ENCODE data around the gene LCE2D. TPM values are rescaled to one million over a fixed set of nuclear protein-coding genes. Genes with fewer than 3 reads are reported as not detected.
"Not testable (repeated sequence)": the region's sequence is repeated elsewhere in the genome, so short reads cannot be mapped to it uniquely, and the experiment has no call there.

LCE2D gene
- total RNA-seq, 1 donor from 2014 or later: not detected

- no peak for DNase-seq (ENCODE audit: low spot score in 2 of 2)
- intact Hi-C loops (cut with DNase I): no loop called here
- Histone ChIP-seq H3K4me1 (no peaks in the 10 kb centered on the region), H3K4me3 (no peak overlapping the region), H3K36me3 (no peaks in the 10 kb centered on the region), H3K27me3 (no peaks in the 10 kb centered on the region), H3K27ac (no peak overlapping the region), H3K9me3 (no peaks in the 10 kb centered on the region)
- TF ChIP-seq CTCF (IDR thresholded peaks at IDR 0.05): no peak
These were observed 16.5 kb upstream of the LCE2D start for GRCh38 chr1:152646656-152647055.

- Histone ChIP-seq H3K4me1 (no peaks in the 10 kb centered on the region), H3K9me3 (no peaks in the 10 kb centered on the region), H3K27ac (no peak overlapping the region), H3K27me3 (no peaks in the 10 kb centered on the region), H3K36me3 (no peaks in the 10 kb centered on the region), H3K4me3 (no peak overlapping the region)
- intact Hi-C loops (cut with DNase I): no loop called here
- DNase-seq (ENCODE audit: low spot score in 2 of 2): no peak
- TF ChIP-seq CTCF (IDR thresholded peaks at IDR 0.05): peak in 2 of 3 experiments; percentile 17 to 44
These were observed 9.1 kb upstream of the LCE2D start for GRCh38 chr1:152654110-152654509.

GRCh38 chr1:152656459-152656858 lies 6.7 kb upstream of the LCE2D start:
- intact Hi-C loops (cut with DNase I): no loop called here
- no peak for DNase-seq (ENCODE audit: low spot score in 2 of 2)
- no peak for TF ChIP-seq CTCF (IDR thresholded peaks at IDR 0.05)

GRCh38 chr1:152657677-152658076 lies 5.5 kb upstream of the LCE2D start:
- Histone ChIP-seq H3K9me3 (no peaks in the 10 kb centered on the region), H3K27ac (no peak overlapping the region), H3K27me3 (no peaks in the 10 kb centered on the region), H3K4me3 (no peak overlapping the region), H3K36me3 (no peaks in the 10 kb centered on the region), H3K4me1 (no peaks in the 10 kb centered on the region)
- TF ChIP-seq CTCF (IDR thresholded peaks at IDR 0.05): no peak
- DNase-seq (ENCODE audit: low spot score in 2 of 2): no peak
- intact Hi-C loops (cut with DNase I): no loop called here

More at GRCh38 chr1:152656459-152656858, 6.7 kb upstream of the LCE2D start:
- Histone ChIP-seq H3K9me3 (no peaks in the 10 kb centered on the region), H3K27ac (no peak overlapping the region), H3K36me3 (no peaks in the 10 kb centered on the region), H3K4me1 (no peaks in the 10 kb centered on the region), H3K4me3 (no peak overlapping the region), H3K27me3 (no peaks in the 10 kb centered on the region)

GRCh38 chr1:152658649-152659048 lies 4.5 kb upstream of the LCE2D start:
- intact Hi-C loops (cut with DNase I): no loop called here

GRCh38 chr1:152666171-152666570 lies 3.0 kb downstream of the LCE2D start:
- H3K27me3 ChIP-seq; H3K4me3 ChIP-seq; H3K9me3 ChIP-seq; H3K36me3 ChIP-seq; H3K27ac ChIP-seq; intact Hi-C loops (cut with DNase I); DNase-seq (ENCODE audit: low spot score in 2 of 2); H3K4me1 ChIP-seq: not testable (repeated sequence)

More at GRCh38 chr1:152658649-152659048, 4.5 kb upstream of the LCE2D start:
- H3K27me3 ChIP-seq: no peaks in the 10 kb centered on the region
- no peak for DNase-seq (ENCODE audit: low spot score in 2 of 2)
- no peak for TF ChIP-seq CTCF (IDR thresholded peaks at IDR 0.05)
- no peaks in the 10 kb centered on the region for H3K9me3 ChIP-seq
- no peak overlapping the region for H3K4me3 ChIP-seq
- H3K36me3 ChIP-seq: no peaks in the 10 kb centered on the region
- no peak overlapping the region for H3K27ac ChIP-seq
- H3K4me1 ChIP-seq: no peaks in the 10 kb centered on the region

Data from ascending aorta (tissue), 2 donors.